Smooth muscle cell (in vitro differentiated cells): ENCODE results near the gene MIPOL1. TPM values are rescaled to one million over a fixed set of nuclear protein-coding genes. Genes with fewer than 3 reads are reported as not detected.

Source experiments
- DNase-seq: peaks from one replicate; lab custom pipeline; 2025; ENCODE audit not compliant: unreplicated experiment; lab: John Stamatoyannopoulos, UW
- H2AFZ ChIP-seq: fragments of 200-600 bp; sonication (generic); 2 replicates; pipeline ENCODE4 v1.6.0; 2016; ENCODE audit warnings: antibody characterized with exemption, low read depth, mild to moderate bottlenecking
- H3F3A ChIP-seq: fragments of 200-600 bp; sonication (generic); 2 replicates; pipeline ENCODE4 v1.6.0; 2017; ENCODE audit warnings: antibody characterized with exemption, low read depth
- H3K27ac ChIP-seq: fragments of 200-600 bp; sonication (generic); 2 replicates; pipeline ENCODE4 v1.5.1; 2016; ENCODE audit warnings: low read depth, mild to moderate bottlenecking
- H3K27me3 ChIP-seq: fragments of 200-600 bp; sonication (generic); 2 replicates; pipeline ENCODE4 v1.6.1; 2016; ENCODE audit warnings: low read depth, mild to moderate bottlenecking
- H3K36me3 ChIP-seq: fragments of 200-600 bp; sonication (generic); 2 replicates; pipeline ENCODE4 v1.5.1; 2016; ENCODE audit warnings: low read depth
- H3K4me1 ChIP-seq: fragments of 200-600 bp; sonication (generic); 2 replicates; pipeline ENCODE4 v1.5.1; 2016; ENCODE audit warnings: low read depth
- H3K4me2 ChIP-seq: fragments of 200-600 bp; sonication (generic); 2 replicates; pipeline ENCODE4 v1.6.0; 2016; ENCODE audit warnings: mild to moderate bottlenecking
- H3K4me3 ChIP-seq: fragments of 200-600 bp; sonication (generic); 2 replicates; pipeline ENCODE4 v1.5.1; 2016; ENCODE audit warnings: mild to moderate bottlenecking
- H3K79me2 ChIP-seq: fragments of 200-600 bp; sonication (generic); 2 replicates; pipeline ENCODE4 v1.6.0; 2016; ENCODE audit warnings: low read depth, mild to moderate bottlenecking
- H3K9ac ChIP-seq: fragments of 200-600 bp; sonication (generic); 2 replicates; pipeline ENCODE4 v1.6.0; 2016; ENCODE audit warnings: low read depth
- H3K9me3 ChIP-seq: fragments of 200-600 bp; sonication (generic); replicated peaks from 2 replicates; pipeline ENCODE4 v1.5.1; 2016; ENCODE audit warnings: low read depth
- H4K20me1 ChIP-seq: fragments of 200-600 bp; sonication (generic); 2 replicates; pipeline ENCODE4 v1.6.0; 2016; ENCODE audit warnings: low read depth
- CTCF ChIP-seq: fragments of 200-600 bp; sonication (generic); IDR thresholded peaks from 2 replicates; pipeline ENCODE4 v1.5.1; 2017; ENCODE audit warnings: borderline replicate concordance, mild to moderate bottlenecking, antibody characterized with exemption; ENCODE audit not compliant: insufficient read depth, poor library complexity, severe bottlenecking
- WGBS: methylation state at CpG from one replicate; pipeline ENCODE4 v1.1.7; 2016; ENCODE audit warnings: low lambda C conversion rate; 5-methylcytosine and 5-hydroxymethylcytosine counted together
- polyA plus RNA-seq: library from polyadenylated mRNA; unstranded; fragments of >200 nt; fragmentation: Nextera tagmentation; extraction: Ambion mirVana; gene quantifications from 2 replicates; pipeline ENCODE4 v1.2.1, GENCODE V29; 2016
- total RNA-seq: library from RNA; depleted of rRNA; stranded (reverse); fragments of >200 nt; gene quantifications from 2 replicates; pipeline ENCODE4 v1.2.3, GENCODE V29; 2014

Gene MIPOL1
- total and polyA plus RNA-seq, 2 experiments from 2014 or later: 3.2 to 5.1 TPM

GRCh38 chr14:37579274-37579673 lies 381.5 kb downstream of the MIPOL1 start:
- DNase-seq: no peak
- Histone ChIP-seq H3K4me1 (peaks cover 5% of the 10 kb centered on the region), H3K27ac (no peak overlapping the region), H3K79me2 (no peaks in the 10 kb centered on the region), H3K9me3 (no peaks in the 10 kb centered on the region), H2AFZ (no peak overlapping the region), H3K4me3 (no peak overlapping the region), H4K20me1 (no peaks in the 10 kb centered on the region), H3F3A (no peaks in the 10 kb centered on the region), H3K27me3 (peaks cover 97% of the 10 kb centered on the region), H3K9ac (no peak overlapping the region), H3K4me2 (no peak overlapping the region), H3K36me3 (no peaks in the 10 kb centered on the region)
- 57% methylated on average over 9 of the region's 9 CpGs for WGBS
- TF ChIP-seq CTCF: no peak

- no peak for DNase-seq
- no peaks in the 10 kb centered on the region for H3K9me3 ChIP-seq
- H3K4me3 ChIP-seq: no peak overlapping the region
- TF ChIP-seq CTCF: no peak
- no peaks in the 10 kb centered on the region for H4K20me1 ChIP-seq
- H3K79me2 ChIP-seq: no peaks in the 10 kb centered on the region
- WGBS: 78% methylated on average over 2 of the region's 2 CpGs
- H3F3A ChIP-seq: no peaks in the 10 kb centered on the region
- no peak overlapping the region for H3K4me2 ChIP-seq
- H3K27me3 ChIP-seq: peaks cover 100% of the 10 kb centered on the region
- H3K4me1 ChIP-seq: peaks cover 11% of the 10 kb centered on the region
- no peaks in the 10 kb centered on the region for H3K36me3 ChIP-seq
- H3K27ac ChIP-seq: no peak overlapping the region
- H2AFZ ChIP-seq: no peak overlapping the region
- no peak overlapping the region for H3K9ac ChIP-seq
Observed at GRCh38 chr14:37580146-37580545, 382.4 kb downstream of the MIPOL1 start.

- H3K4me3 ChIP-seq: peak overlapping the region; percentile 40
- peak overlapping the region; percentile 80 for H3K4me2 ChIP-seq
Observed at GRCh38 chr14:37583358-37584210, 385.8 kb downstream of the MIPOL1 start.

More at GRCh38 chr14:37583358-37584210, 385.8 kb downstream of the MIPOL1 start:
- H2AFZ ChIP-seq: no peak overlapping the region
- peaks cover 21% of the 10 kb centered on the region for H3K4me1 ChIP-seq
- H3K27ac ChIP-seq: no peak overlapping the region
- H3K9ac ChIP-seq: no peak overlapping the region
- TF ChIP-seq CTCF: no peak
- WGBS: 2% methylated on average over 56 of the region's 67 CpGs
- no peaks in the 10 kb centered on the region for H4K20me1 ChIP-seq
- H3K36me3 ChIP-seq: no peaks in the 10 kb centered on the region
- no peak for DNase-seq
- H3K79me2 ChIP-seq: no peaks in the 10 kb centered on the region
- no peaks in the 10 kb centered on the region for H3K9me3 ChIP-seq
- H3K27me3 ChIP-seq: peaks cover 100% of the 10 kb centered on the region
- H3F3A ChIP-seq: no peaks in the 10 kb centered on the region
